H7 (cell line): Measurements from ENCODE around the gene SETBP1. TPM values are rescaled to one million over a fixed set of nuclear protein-coding genes. Genes with fewer than 3 reads are reported as not detected.

ENCODE experiments used
- DNase-seq: peaks from one replicate; pipeline ENCODE4 v3.0.0; 2012
- H3K27me3 ChIP-seq: 2 replicates; pipeline ENCODE4 v1.6.0; 2011; ENCODE audit warnings: mild to moderate bottlenecking, low read length; ENCODE audit not compliant: control insufficient read depth, insufficient read depth
- H3K36me3 ChIP-seq: replicated peaks from 2 replicates; pipeline ENCODE4 v1.5.1; 2011; ENCODE audit warnings: low read length; ENCODE audit not compliant: control insufficient read depth, insufficient read depth
- H3K4me3 ChIP-seq: 2 replicates; pipeline ENCODE4 v1.5.1; 2011; ENCODE audit warnings: low read depth, mild to moderate bottlenecking, control low read depth, low read length, moderate library complexity; ENCODE audit not compliant: insufficient read depth
- total RNA-seq: library from RNA; depleted of rRNA; stranded (reverse); fragments of >200 nt; shearing (Covaris generic); gene quantifications from 2 replicates; pipeline ENCODE4 v1.2.3, GENCODE V29; 2014

The SETBP1 gene
- total RNA-seq, 1 experiment from 2014 or later: 1.8 TPM

- no peak overlapping the region for H3K4me3 ChIP-seq
- no peaks in the 10 kb centered on the region for H3K36me3 ChIP-seq
- DNase-seq: no peak
- no peaks in the 10 kb centered on the region for H3K27me3 ChIP-seq
Observed at GRCh38 chr18:44881461-44882162, 200.9 kb downstream of the SETBP1 start.

- no peaks in the 10 kb centered on the region for H3K27me3 ChIP-seq
- no peak for DNase-seq
- H3K36me3 ChIP-seq: no peaks in the 10 kb centered on the region
- no peak overlapping the region for H3K4me3 ChIP-seq
Observed at GRCh38 chr18:44882163-44882868, 201.6 kb downstream of the SETBP1 start.

GRCh38 chr18:44883671-44884070 is 203.0 kb downstream of the SETBP1 start:
- H3K27me3 ChIP-seq: no peaks in the 10 kb centered on the region

GRCh38 chr18:44884431-44884830 is 203.7 kb downstream of the SETBP1 start:
- no peaks in the 10 kb centered on the region for H3K36me3 ChIP-seq
- H3K4me3 ChIP-seq: no peak overlapping the region
- no peaks in the 10 kb centered on the region for H3K27me3 ChIP-seq
- DNase-seq: no peak

More at GRCh38 chr18:44883671-44884070, 203.0 kb downstream of the SETBP1 start:
- H3K36me3 ChIP-seq: no peaks in the 10 kb centered on the region
- H3K4me3 ChIP-seq: no peak overlapping the region
- DNase-seq: no peak

DNA sequence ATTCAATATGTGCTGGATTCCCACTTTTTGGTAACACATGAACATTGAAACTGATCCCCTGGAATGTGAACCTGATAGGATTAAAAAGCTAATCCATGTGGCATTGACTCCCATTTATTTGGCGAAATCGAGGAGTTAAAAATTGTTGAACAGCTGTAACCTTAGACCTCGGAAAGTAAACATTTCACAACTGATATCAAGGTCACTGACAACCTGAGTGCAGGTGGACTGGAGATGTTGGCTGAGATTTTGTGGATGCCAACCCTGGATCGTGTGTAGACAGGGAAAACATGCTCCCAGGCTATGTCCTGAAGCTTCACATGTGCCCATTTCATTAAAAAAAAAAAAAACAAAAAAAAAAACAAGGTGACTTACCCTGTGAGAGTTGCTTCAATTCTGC is 204.8 kb downstream of the SETBP1 start:
- Histone ChIP-seq H3K4me3 (no peak overlapping the region), H3K36me3 (no peaks in the 10 kb centered on the region), H3K27me3 (no peaks in the 10 kb centered on the region)
- DNase-seq: no peak

- Histone ChIP-seq H3K36me3 (no peaks in the 10 kb centered on the region), H3K27me3 (no peaks in the 10 kb centered on the region), H3K4me3 (no peak overlapping the region)
- no peak for DNase-seq
Observed at GRCh38 chr18:44887227-44887631, 206.5 kb downstream of the SETBP1 start.

DNA sequence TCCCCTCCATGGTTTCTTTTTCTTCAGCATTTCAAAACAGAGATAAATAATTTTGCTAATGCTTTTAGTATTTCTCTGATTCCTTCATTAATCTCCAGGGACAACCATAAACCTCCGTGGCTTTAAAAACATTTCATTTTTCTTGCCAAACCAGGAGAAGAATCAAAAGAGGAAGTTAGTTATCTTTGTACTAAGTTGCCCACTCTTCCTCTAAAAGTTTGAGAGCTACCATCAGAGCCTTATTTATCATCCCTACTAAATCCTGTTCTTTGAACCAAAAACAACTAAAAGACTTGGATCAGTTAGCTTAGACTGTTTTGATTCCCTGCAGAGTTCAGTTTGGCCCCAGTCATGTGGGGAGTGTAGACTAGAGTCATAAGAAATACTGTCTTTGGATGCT is 208.4 kb downstream of the SETBP1 start:
- H3K4me3 ChIP-seq: no peak overlapping the region
- no peaks in the 10 kb centered on the region for H3K36me3 ChIP-seq
- no peak for DNase-seq
- H3K27me3 ChIP-seq: no peaks in the 10 kb centered on the region

DNA sequence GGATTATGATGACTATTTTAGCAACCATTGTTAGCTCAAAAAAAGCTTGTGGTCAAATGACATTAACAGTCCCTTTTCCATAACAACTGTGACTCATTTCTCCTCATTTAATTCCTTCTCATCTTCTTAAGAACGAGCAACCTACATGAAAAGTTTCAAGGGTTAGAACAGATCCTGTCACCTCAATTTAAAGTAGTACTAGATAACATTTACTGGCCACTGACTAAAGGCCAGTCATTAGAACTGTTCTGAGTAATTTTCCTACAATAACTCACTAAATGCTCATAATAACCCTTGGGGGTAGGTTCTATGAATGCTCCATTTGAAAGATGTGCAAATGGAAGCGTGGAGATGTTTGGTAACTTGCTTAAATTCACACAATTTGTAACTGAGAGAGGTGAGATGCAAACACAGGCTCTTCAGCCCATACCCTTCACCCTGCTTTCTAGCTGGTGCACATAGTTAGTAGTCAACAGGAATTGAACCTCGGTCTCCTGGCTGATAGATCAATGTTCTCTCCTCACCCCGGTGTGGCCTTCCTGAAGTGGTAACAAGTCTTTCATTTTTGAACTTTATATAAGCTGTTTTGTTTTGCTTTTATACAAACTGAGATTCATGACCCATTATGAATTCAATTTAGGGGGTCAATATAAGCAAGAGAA is 212.5 kb downstream of the SETBP1 start:
- DNase-seq: no peak
- no peak overlapping the region for H3K4me3 ChIP-seq
- no peaks in the 10 kb centered on the region for H3K27me3 ChIP-seq
- H3K36me3 ChIP-seq: no peaks in the 10 kb centered on the region

GRCh38 chr18:44893966-44894365 is 213.3 kb downstream of the SETBP1 start:
- Histone ChIP-seq H3K36me3 (no peaks in the 10 kb centered on the region), H3K27me3 (no peaks in the 10 kb centered on the region), H3K4me3 (no peak overlapping the region)
- no peak for DNase-seq

DNA sequence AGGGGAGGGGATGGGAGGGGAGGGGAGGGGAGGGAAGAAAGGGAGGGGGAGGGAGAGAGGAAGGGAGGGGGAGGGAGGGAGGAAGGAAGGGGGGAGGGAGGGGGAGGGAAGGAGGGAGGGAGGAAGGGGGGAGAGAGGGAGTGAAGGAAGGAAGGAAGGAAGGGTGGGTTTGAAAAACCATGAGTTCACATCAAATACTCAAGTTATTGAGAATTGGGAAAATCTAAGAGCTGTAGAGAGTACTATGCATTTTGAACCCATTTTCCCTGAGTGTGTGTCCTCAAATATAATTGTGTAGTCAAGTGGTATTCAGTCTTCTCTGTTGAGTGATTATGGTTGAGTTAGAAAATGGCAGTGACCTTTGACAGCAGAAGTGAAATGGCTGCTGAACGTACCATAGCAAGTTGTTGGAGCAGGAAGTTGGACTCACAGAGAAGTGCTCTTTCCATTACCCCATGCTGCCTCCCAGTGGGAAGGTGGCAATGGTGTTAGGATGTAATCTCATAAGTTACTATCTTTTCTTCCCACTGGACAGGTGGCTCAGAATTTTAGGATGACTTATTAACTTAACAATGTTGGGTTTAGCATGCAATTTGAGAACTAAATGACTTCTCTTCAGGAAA is 214.6 kb downstream of the SETBP1 start:
- Histone ChIP-seq H3K4me3 (no peak overlapping the region), H3K36me3 (no peaks in the 10 kb centered on the region), H3K27me3 (no peaks in the 10 kb centered on the region)
- no peak for DNase-seq

DNA sequence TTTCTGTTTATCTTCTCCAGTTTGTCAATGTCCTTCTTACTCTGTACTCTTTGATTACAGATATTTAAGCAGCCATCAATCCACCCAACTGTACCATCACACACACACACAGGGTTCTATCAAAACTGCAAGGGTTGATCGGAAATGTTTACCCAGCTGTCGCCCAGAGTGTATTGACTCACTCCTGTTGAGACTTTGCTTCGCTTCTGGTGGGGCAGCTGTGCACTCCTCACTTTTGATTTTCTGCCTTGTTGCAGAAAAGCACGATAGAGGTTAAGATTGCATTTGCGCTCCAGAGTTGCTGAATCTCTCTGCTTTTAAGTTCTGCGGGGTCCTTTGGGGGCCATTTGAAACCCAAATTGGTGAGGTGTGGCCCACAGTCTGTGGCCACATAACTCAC is 216.2 kb downstream of the SETBP1 start:
- no peaks in the 10 kb centered on the region for H3K36me3 ChIP-seq
- DNase-seq: no peak
- no peak overlapping the region for H3K4me3 ChIP-seq
- no peaks in the 10 kb centered on the region for H3K27me3 ChIP-seq

DNA sequence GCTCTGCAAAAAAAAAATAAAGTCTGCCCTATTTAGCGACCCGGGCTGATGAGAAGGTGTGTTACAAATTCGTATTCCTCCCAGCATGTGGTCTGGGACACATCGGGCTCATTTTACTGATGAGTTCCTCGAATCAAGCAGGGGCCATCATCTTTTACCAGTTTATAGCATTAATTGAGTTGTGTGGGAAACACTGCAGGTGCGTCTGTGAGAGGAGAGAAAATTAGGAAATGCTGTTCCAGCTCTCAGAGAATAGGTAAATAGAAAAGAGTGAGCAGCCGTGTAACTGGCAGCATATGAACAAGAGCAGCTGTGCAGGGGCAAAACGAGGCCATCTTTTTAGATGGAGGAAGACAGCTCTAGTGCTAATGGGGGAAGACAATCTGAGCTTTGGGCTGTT is 216.7 kb downstream of the SETBP1 start:
- DNase-seq: no peak
- H3K36me3 ChIP-seq: no peaks in the 10 kb centered on the region

GRCh38 chr18:44897816-44898215 is 217.1 kb downstream of the SETBP1 start:
- Histone ChIP-seq H3K36me3 (no peaks in the 10 kb centered on the region), H3K4me3 (no peak overlapping the region), H3K27me3 (no peaks in the 10 kb centered on the region)
- DNase-seq: no peak

More for the DNA sequence above, 216.7 kb downstream of the SETBP1 start:
- H3K27me3 ChIP-seq: no peaks in the 10 kb centered on the region
- H3K4me3 ChIP-seq: no peak overlapping the region

GRCh38 chr18:44898498-44898897 is 217.8 kb downstream of the SETBP1 start:
- Histone ChIP-seq H3K36me3 (no peaks in the 10 kb centered on the region), H3K27me3 (no peaks in the 10 kb centered on the region), H3K4me3 (no peak overlapping the region)
- no peak for DNase-seq

DNA sequence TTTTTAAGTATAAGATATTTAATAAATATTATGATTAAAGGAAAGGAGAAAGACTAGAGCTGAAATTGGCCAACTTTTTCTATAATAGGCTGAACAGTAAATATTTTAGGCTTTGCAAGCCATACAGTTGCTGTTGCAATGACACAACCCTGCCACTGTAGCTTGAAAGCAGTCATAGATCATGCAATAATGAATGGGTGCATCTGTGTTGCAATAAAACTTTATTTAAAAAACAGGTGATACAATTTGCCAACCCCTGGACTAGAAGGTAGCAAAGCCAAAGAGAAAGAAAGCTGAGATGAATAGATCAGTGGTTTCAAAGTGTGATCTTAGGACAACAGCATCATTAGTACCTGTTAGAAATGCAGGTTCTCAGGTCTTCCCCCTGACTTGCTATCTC is 219.1 kb downstream of the SETBP1 start:
- H3K36me3 ChIP-seq: no peaks in the 10 kb centered on the region
- no peak overlapping the region for H3K4me3 ChIP-seq
- H3K27me3 ChIP-seq: no peaks in the 10 kb centered on the region
- DNase-seq: no peak
